Epithelial cell of esophagus (primary cell): Measurements from ENCODE around the gene LTBP1.
"Not testable (repeated sequence)": the region's sequence is repeated elsewhere in the genome, so short reads cannot be mapped to it uniquely, and the experiment has no call there.

Source experiments
- DNase-seq: peaks from one replicate; pipeline ENCODE4 v3.0.0; 2010; ENCODE audit warnings: low read depth
- H3K4me3 ChIP-seq: 2 replicates; pipeline ENCODE4 v1.5.1; 2011; ENCODE audit warnings: mild to moderate bottlenecking, low read length, control low read depth
- TF ChIP-seq, protein P1 (sequence below): IDR thresholded peaks from 2 replicates; pipeline ENCODE4 v1.5.1; 2011; ENCODE audit warnings: low read depth, mild to moderate bottlenecking, low read length, control low read depth, inconsistent platforms; ENCODE audit not compliant: insufficient read depth; ENCODE audit errors: missing control alignments

The LTBP1 gene

DNA sequence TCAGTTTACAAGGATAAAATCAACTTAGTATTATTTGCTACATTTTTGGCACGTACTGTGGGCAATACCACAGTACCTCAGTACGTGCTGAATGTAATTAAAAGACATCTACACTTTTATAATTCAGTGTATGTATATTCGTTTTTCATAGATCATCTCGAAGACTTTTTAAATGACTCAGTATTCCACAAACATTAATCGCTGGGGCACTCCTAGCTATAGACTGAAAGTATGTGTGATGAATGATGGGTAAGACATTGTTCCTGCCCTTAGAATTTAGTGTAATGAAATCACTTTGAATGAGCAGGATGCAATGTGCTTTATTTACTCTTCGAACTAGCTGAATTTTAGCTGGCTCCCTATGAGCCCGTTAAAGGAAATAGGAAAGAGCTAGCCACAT, 284.1 kb downstream of the LTBP1 start:
- H3K4me3 ChIP-seq: no peak overlapping the region
- peak; percentile 82 for DNase-seq
- TF ChIP-seq, protein P1, sequence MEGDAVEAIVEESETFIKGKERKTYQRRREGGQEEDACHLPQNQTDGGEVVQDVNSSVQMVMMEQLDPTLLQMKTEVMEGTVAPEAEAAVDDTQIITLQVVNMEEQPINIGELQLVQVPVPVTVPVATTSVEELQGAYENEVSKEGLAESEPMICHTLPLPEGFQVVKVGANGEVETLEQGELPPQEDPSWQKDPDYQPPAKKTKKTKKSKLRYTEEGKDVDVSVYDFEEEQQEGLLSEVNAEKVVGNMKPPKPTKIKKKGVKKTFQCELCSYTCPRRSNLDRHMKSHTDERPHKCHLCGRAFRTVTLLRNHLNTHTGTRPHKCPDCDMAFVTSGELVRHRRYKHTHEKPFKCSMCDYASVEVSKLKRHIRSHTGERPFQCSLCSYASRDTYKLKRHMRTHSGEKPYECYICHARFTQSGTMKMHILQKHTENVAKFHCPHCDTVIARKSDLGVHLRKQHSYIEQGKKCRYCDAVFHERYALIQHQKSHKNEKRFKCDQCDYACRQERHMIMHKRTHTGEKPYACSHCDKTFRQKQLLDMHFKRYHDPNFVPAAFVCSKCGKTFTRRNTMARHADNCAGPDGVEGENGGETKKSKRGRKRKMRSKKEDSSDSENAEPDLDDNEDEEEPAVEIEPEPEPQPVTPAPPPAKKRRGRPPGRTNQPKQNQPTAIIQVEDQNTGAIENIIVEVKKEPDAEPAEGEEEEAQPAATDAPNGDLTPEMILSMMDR: no peak

DNA sequence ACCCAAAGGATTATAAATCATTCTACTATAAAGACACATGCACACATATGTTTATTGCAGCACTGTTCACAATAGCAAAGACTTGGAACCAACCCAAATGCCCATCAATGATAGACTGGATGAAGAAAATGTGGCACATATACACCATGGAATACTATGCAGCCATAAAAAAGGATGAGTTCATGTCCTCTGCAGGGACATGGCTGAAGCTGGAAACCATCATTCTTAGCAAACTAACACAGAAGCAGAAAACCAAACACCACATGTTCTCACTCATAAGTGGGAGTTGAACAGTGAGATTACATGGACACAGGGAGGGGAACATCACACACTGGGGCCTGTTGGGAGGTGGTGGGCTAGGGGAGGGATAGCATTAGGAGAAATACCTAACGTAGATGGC, 288.8 kb downstream of the LTBP1 start:
- DNase-seq, H3K4me3 ChIP-seq: not testable (repeated sequence)

DNA sequence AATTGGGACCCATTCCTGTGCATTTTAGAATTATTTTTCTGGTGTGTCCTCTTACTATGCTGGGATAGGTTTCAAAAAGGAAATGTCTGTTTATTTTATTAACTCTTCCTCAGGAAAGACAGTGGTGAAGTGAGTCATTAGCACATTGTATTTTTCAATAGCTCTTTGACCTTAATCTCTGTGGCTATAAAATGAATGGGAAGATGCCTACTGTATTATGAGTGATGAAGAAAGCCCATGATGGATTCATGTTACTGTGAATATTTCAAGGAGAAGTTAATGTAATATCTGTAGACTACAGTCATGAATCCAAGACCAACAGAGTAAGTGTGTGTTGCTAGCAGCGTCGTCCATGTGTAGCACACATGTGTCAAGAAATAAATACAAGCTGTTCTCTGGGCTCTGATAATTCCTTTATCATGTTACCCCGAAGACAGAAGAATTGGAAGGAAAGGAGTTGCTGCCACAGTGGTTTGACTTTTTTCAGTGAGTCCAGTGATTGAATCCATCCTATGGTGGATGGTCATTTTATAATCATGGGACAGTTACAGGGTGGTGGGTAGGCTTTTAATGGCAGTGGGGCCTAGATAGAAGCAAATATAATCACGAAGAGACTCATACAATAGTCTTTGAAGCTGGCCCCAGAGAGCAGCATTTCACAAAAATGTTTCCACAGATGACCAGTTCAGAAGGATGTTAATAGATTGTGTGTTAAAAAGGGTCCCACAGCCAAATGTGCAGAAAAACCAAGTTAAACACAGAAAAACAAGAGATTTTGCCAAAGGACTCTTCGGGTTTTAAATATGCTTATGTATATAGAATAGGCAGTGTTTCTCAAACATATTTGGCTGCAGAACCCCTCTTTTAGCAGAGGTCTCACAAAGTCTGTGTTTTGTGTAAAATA, 290.0 kb downstream of the LTBP1 start:
- TF ChIP-seq, protein P1: no peak
- DNase-seq: peak; percentile 52
- no peak overlapping the region for H3K4me3 ChIP-seq

DNA sequence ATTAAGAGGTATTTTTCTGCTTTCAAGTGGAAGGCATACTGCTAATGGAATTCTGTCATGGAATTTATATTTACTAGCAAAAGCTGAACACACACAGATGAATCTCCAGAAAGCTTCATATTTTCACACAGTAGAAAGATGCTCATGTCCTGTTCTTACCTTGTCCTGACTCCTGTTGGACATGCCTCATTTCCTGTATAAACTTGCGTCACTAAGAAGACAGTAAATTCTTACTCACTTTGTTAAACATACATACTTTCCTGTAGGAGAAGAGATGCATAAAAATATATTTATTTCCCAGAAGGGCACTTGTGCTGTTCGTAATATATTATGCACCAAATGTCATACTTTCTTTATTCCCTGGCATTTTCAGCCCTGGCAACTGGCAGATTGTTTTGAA, 291.4 kb downstream of the LTBP1 start:
- TF ChIP-seq, protein P1: no peak
- DNase-seq: peak; percentile 81
- H3K4me3 ChIP-seq: no peak overlapping the region

DNA sequence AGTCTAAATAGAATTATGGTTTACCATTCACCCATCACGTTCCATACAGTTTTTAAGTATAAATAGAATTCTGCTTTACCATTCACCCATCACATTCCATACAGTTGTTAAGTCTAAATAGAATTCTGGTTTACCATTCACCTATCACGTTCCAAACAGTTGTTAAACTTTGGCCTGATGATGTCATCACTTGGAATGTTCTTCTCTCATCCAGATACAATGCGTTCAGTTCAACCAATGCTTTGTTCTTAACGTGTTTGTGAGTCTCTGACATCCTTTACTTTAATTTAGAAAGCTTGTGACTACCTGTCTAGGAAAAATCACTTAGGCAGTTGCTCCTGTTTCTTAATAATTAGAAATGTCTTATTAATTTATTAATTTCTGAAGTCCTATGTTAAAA, 293.4 kb downstream of the LTBP1 start:
- DNase-seq: peak; percentile 79
- TF ChIP-seq, protein P1: no peak
- H3K4me3 ChIP-seq: no peak overlapping the region

DNA sequence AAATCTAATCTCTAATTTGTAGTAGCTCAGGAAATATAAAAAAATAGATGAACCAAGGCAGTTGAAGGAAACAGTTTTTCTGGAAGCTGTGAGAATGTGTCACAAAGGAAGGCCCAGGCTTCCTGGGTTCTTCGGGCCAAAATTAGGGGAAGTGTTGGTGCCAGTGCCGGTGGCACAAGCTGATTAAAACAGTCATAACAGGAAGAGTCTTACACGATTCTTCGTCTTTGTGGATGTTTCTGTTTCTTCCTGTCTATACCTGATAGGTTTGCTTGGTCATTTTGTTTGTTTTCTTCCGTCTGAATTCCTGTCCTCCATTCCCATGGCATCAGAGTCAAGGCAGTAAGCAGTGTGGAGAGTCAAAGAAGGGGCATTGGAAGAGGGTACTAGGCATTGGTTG, 294.3 kb downstream of the LTBP1 start:
- no peak overlapping the region for H3K4me3 ChIP-seq
- TF ChIP-seq, protein P1: no peak
- DNase-seq: no peak

DNA sequence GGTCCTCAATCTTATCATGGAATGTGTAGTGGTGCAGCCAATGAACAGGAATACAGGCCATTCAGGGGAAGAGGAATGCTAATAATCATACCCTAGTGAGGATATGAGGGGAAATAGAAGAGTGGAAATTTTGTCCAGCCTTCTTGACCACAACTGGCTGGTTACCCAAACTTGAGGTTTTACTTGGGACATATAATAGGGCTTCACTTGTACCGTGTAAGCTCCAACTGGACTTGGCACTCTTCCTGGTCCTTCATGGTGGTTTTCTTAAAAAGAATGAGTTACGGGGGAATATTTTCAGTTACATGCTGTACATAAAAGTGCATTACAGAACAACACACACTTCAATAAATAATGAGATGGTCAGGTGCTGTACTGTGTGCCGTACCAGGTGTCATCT, 294.8 kb downstream of the LTBP1 start:
- no peak overlapping the region for H3K4me3 ChIP-seq
- TF ChIP-seq, protein P1: no peak
- DNase-seq: no peak
